IMR-90 (cell line): ENCODE data around the gene SATB2. TPM values are rescaled to one million over a fixed set of nuclear protein-coding genes. Genes with fewer than 3 reads are reported as not detected.
A peak's percentile ranks its signal among the peaks of the same experiment; 100 is the strongest.

Source experiments
- ATAC-seq: fragments of 200-7000 bp; cut with Tn5 transposase; 2 replicates; pipeline ENCODE4 v1.9.1; 2020; ENCODE audit warnings: low read depth, mild to moderate bottlenecking, moderate library complexity
- BruUV-seq: library from RNA; stranded (reverse); fragments of 400-500 nt; replicated peaks from 2 replicates; lab custom pipeline; 2021; lab: Mats Ljungman, UMichigan
- CTCF ChIA-PET: fragments of 300-600 bp; formaldehyde crosslinking; extraction: SDS; loops from one replicate; lab custom pipeline; 2021; ENCODE audit warnings: antibody characterized with exemption; lab: Yijun Ruan, JAX
- POLR2A ChIA-PET: fragments of 300-600 bp; sonication (Branson Sonifier 250); formaldehyde crosslinking; loops from one replicate; lab custom pipeline; 2022; ENCODE audit warnings: antibody characterized with exemption; ENCODE audit not compliant: unreplicated experiment; lab: Charles Lee
- DNase-seq: peaks from one replicate; pipeline ENCODE4 v3.0.0; 2013
- H2AFZ ChIP-seq: replicated peaks from 2 replicates; pipeline ENCODE3; 2013; ENCODE audit warnings: low read length, mild to moderate bottlenecking; ENCODE audit not compliant: poor library complexity
- H2AK5ac ChIP-seq: 2 replicates; pipeline ENCODE4 v1.6.1; 2013; ENCODE audit warnings: low read depth, low read length, inconsistent platforms
- H2AK9ac ChIP-seq: replicated peaks from 2 replicates; pipeline ENCODE3; 2013; ENCODE audit warnings: mild to moderate bottlenecking, low read depth, low read length, moderate library complexity; ENCODE audit not compliant: poor library complexity
- H2BK120ac ChIP-seq: 2 replicates; pipeline ENCODE4 v1.6.1; 2013; ENCODE audit warnings: low read depth, low read length, inconsistent platforms
- H2BK15ac ChIP-seq: 3 replicates; pipeline ENCODE4 v1.6.1; 2013; ENCODE audit warnings: low read depth, low read length, inconsistent platforms
- H2BK20ac ChIP-seq: 2 replicates; pipeline ENCODE4 v1.6.1; 2013; ENCODE audit warnings: low read depth, mild to moderate bottlenecking, inconsistent platforms, low read length, moderate library complexity
- H2BK5ac ChIP-seq: 2 replicates; pipeline ENCODE4 v1.6.1; 2013; ENCODE audit warnings: mild to moderate bottlenecking, low read depth, low read length, inconsistent platforms; ENCODE audit not compliant: poor library complexity, severe bottlenecking
- H3K14ac ChIP-seq: replicated peaks from 2 replicates; pipeline ENCODE4 v1.6.1; 2013; ENCODE audit warnings: low read depth, low read length, inconsistent platforms
- H3K18ac ChIP-seq: 2 replicates; pipeline ENCODE4 v1.6.1; 2013; ENCODE audit warnings: low read depth, low read length, control low read depth
- H3K23ac ChIP-seq: 2 replicates; pipeline ENCODE4 v1.6.1; 2013; ENCODE audit warnings: low read depth, low read length, inconsistent platforms
- H3K27ac ChIP-seq: 2 replicates; pipeline ENCODE4 v1.5.1; 2013; ENCODE audit warnings: mild to moderate bottlenecking, control low read depth, low read length; ENCODE audit not compliant: insufficient read depth
- H3K27me3 ChIP-seq: 2 replicates; pipeline ENCODE4 v1.6.1; 2013; ENCODE audit warnings: low read length; ENCODE audit not compliant: control insufficient read depth, insufficient read depth
- H3K36me3 ChIP-seq: 2 replicates; pipeline ENCODE4 v1.6.1; 2013; ENCODE audit warnings: low read length, mixed read lengths; ENCODE audit not compliant: control insufficient read depth, insufficient read depth
- H3K4ac ChIP-seq: 2 replicates; pipeline ENCODE4 v1.6.1; 2013; ENCODE audit warnings: low read depth, low read length, inconsistent platforms
- H3K4me1 ChIP-seq: 2 replicates; pipeline ENCODE4 v1.6.1; 2013; ENCODE audit warnings: low read length, mixed read lengths; ENCODE audit not compliant: control insufficient read depth, insufficient read depth
- H3K4me2 ChIP-seq: 2 replicates; pipeline ENCODE4 v1.6.1; 2013; ENCODE audit warnings: low read depth, mild to moderate bottlenecking, control low read depth, low read length, moderate library complexity
- H3K4me3 ChIP-seq: 2 replicates; pipeline ENCODE4 v1.5.1; 2013; ENCODE audit warnings: low read depth, mild to moderate bottlenecking, control low read depth, low read length, moderate library complexity; ENCODE audit not compliant: insufficient read depth
- H3K56ac ChIP-seq: 2 replicates; pipeline ENCODE4 v1.6.1; 2013; ENCODE audit warnings: low read length, inconsistent platforms; ENCODE audit not compliant: insufficient read depth; ENCODE audit errors: extremely low read depth
- H3K79me1 ChIP-seq, 2 experiments: 2 replicates each; pipeline ENCODE4 v1.6.1; 2013; ENCODE audit warnings: low read length in 2 of 2, inconsistent platforms in 1 of 2, low read depth in 1 of 2
- H3K9ac ChIP-seq: 2 replicates; pipeline ENCODE4 v1.6.1; 2013; ENCODE audit warnings: low read depth, low read length, control low read depth
- H3K9me1 ChIP-seq: 2 replicates; pipeline ENCODE4 v1.6.1; 2013; ENCODE audit warnings: low read length, inconsistent platforms; ENCODE audit not compliant: insufficient read depth
- H3K9me3 ChIP-seq: 2 replicates; pipeline ENCODE4 v1.6.1; 2013; ENCODE audit warnings: low read length; ENCODE audit not compliant: control insufficient read depth, insufficient read depth
- H4K20me1 ChIP-seq: 2 replicates; pipeline ENCODE4 v1.6.1; 2013; ENCODE audit warnings: low read length, inconsistent platforms; ENCODE audit not compliant: insufficient read depth
- H4K5ac ChIP-seq: 2 replicates; pipeline ENCODE4 v1.6.1; 2013; ENCODE audit warnings: mild to moderate bottlenecking, low read depth, low read length, control low read depth
- H4K8ac ChIP-seq, 2 experiments: 2 replicates each; pipeline ENCODE4 v1.6.1; 2013; ENCODE audit warnings: low read depth in 2 of 2, low read length in 2 of 2, control low read depth in 1 of 2, inconsistent platforms in 1 of 2
- H4K91ac ChIP-seq: 2 replicates; pipeline ENCODE4 v1.6.1; 2013; ENCODE audit warnings: low read depth, low read length, inconsistent platforms; ENCODE audit not compliant: insufficient read depth
- BHLHE40 ChIP-seq: fragments of 150-350 bp; IDR thresholded peaks from 2 replicates; pipeline ENCODE4 v1.6.1; 2016; ENCODE audit warnings: mild to moderate bottlenecking, low read depth, low read length
- CEBPB ChIP-seq: IDR thresholded peaks from 2 replicates; pipeline ENCODE4 v1.6.1; 2012; ENCODE audit warnings: low read depth, low read length, improper control_type of control experiment
- FOS ChIP-seq: fragments of 150-350 bp; IDR thresholded peaks from 2 replicates; pipeline ENCODE4 v1.6.1; 2016; ENCODE audit warnings: low read depth, low read length
- MAFK ChIP-seq: IDR thresholded peaks from 2 replicates; pipeline ENCODE4 v1.6.1; 2012; ENCODE audit warnings: low read depth, low read length, improper control_type of control experiment
- MAZ ChIP-seq: IDR thresholded peaks from 2 replicates; pipeline ENCODE4 v1.6.1; 2012; ENCODE audit warnings: low read depth, mild to moderate bottlenecking, low read length, improper control_type of control experiment, moderate library complexity, borderline replicate concordance
- MXI1 ChIP-seq: IDR thresholded peaks from 2 replicates; pipeline ENCODE4 v1.6.1; 2012; ENCODE audit warnings: low read depth, mild to moderate bottlenecking, low read length, moderate library complexity, borderline replicate concordance
- NFE2L2 ChIP-seq: fragments of 150-350 bp; IDR thresholded peaks from 2 replicates; pipeline ENCODE4 v1.6.1; 2016; ENCODE audit warnings: low read depth, mild to moderate bottlenecking, low read length
- RAD21 ChIP-seq: IDR thresholded peaks from 2 replicates; pipeline ENCODE4 v1.6.1; 2012; ENCODE audit warnings: low read length, improper control_type of control experiment
- RCOR1 ChIP-seq: IDR thresholded peaks from 2 replicates; pipeline ENCODE4 v1.6.1; 2012; ENCODE audit warnings: mild to moderate bottlenecking, low read length, improper control_type of control experiment; ENCODE audit not compliant: insufficient replicate concordance
- RFX5 ChIP-seq: IDR thresholded peaks from 2 replicates; pipeline ENCODE4 v1.8.0; 2012; ENCODE audit warnings: low read depth, mild to moderate bottlenecking, low read length, moderate library complexity
- SMC3 ChIP-seq: fragments of 150-350 bp; IDR thresholded peaks from 2 replicates; pipeline ENCODE4 v1.6.1; 2016; ENCODE audit warnings: low read depth, mild to moderate bottlenecking, antibody characterized with exemption, low read length, moderate library complexity
- WGBS, 2 experiments: methylation state at CpG; one replicate each; pipeline versions ENCODE4 v1.1.5 to v1.1.7; 2013; ENCODE audit warnings: missing lambda C conversion rate in 2 of 2; ENCODE audit not compliant: insufficient read length in 1 of 2; ENCODE audit errors: extremely low coverage in 2 of 2; 5-methylcytosine and 5-hydroxymethylcytosine counted together
- dilution Hi-C: fragments of 300-500 bp; cut with HindIII; formaldehyde crosslinking; loops from one replicate; pipeline ENCODE4 v1.14.3; 2018; ENCODE audit warnings: low sequenced_read_pairs; ENCODE audit not compliant: unreplicated experiment
- in situ Hi-C: fragments of 300-500 bp; cut with MboI; formaldehyde crosslinking; loops from 3 replicates; pipeline ENCODE4 v1.14.3; 2019; ENCODE audit warnings: low sequenced_read_pairs, inconsistent platforms, mixed read lengths
- intact Hi-C: fragments of 100-400 bp; cut with micrococcal nuclease; formaldehyde crosslinking; loops from 2 replicates; pipeline ENCODE4 v1.10.0; 2022
- polyA plus RNA-seq, 3 experiments: library from polyadenylated mRNA; depleted of rRNA; stranded (reverse); fragments of >200 nt; gene quantifications; 2 replicates each; pipeline ENCODE4 v1.2.3, GENCODE V29; 2012; ENCODE audit warnings: low replicate concordance in 1 of 3
- total RNA-seq: library from RNA; depleted of rRNA; stranded (reverse); fragments of >200 nt; gene quantifications from 2 replicates; pipeline ENCODE4 v1.2.3, GENCODE V29; 2012
- TF ChIP-seq, protein P1 (sequence below): fragments of 150-350 bp; IDR thresholded peaks from 2 replicates; pipeline ENCODE4 v1.6.1; 2017; ENCODE audit warnings: mild to moderate bottlenecking, antibody characterized with exemption, low read length, low read depth
- TF ChIP-seq, protein P2 (sequence below): fragments of 150-350 bp; IDR thresholded peaks from 2 replicates; pipeline ENCODE4 v1.6.1; 2016; ENCODE audit warnings: low read depth, mild to moderate bottlenecking, low read length, moderate library complexity, borderline replicate concordance

The SATB2 gene
- total and polyA plus RNA-seq, 2 of the 4 experiments (the other 2 are of a cell fraction), result 6.2 to 8.4 TPM

DNA sequence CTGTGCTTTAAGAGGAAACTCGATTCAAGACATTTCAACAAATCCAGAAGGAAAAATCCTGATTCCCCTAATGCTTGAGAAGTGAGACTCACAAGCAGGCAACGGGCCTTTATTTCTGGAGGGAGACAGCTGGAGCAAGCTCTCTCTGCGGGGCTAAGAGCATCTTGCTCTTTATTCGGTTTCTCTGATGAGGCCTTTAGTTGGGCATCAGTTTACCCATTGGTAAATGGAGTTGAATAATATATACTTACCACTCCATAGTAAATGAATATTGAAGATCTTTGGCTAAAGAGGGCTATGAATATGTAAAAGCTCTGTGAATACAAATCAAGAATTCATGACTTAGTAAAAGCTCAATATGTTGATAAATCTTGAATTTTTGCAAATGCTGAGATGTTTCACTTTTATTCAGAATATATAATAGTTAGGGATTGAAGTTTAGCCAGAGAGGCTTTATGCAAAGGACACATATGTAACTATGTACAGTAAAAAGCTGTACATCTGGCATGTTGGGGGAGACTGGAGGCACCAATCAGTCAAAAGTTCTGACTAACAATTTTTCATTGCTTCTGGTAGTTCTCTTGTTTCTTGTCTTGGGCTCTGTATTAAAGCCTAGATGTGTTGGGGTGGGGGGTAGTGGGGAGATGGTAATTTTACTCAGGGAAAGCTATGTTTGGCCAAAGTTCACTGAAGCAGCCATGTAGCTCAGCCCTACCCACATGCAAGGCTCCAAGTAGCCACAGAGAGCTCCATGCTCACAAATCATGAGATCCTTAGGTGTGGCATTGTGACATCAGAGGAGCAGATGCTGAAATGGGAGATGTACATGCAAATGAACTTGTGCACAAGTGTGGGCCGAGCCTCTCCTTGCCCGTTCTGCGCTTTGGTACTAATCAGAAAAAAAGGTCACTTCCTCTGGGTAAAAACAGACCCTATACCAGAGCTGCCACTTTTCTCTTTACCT, 200.2 kb downstream of the SATB2 start (continued):
- no peak for TF ChIP-seq RAD21

DNA sequence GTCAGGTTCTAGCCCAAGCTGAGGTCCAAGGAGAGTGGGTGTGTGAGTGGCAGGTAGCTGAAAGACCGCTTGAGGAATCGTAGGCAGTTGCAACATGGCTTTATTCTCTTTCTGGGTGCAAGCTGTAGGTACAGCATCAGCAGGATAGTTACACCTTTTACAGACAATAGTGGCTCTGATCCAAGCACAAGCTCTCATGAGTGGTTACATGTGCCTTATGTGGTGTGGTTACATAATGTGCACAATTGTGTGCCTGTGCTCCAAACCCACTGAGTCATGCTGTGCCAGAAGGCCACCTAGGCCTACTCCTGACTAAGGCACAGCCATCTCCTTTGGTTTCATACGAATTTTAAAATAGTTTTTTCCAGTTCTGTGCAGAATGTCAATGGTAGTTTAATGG, 227.6 kb downstream of the SATB2 start:
- Histone ChIP-seq H3K18ac (peak overlapping the region; percentile 29; the same call in 1 of the 2 replicates), H3K4me1 (no peaks in the 10 kb centered on the region; the same call in 1 of the 2 replicates), H3K56ac (no peak overlapping the region), H3K9ac (no peak overlapping the region), H2AK9ac (no peak overlapping the region), H3K9me3 (no peaks in the 10 kb centered on the region), H3K9me1 (no peaks in the 10 kb centered on the region; the same call in 1 of the 2 replicates), H4K20me1 (no peaks in the 10 kb centered on the region), H2BK120ac (peak overlapping the region; percentile 65; the same call in 1 of the 2 replicates), H3K14ac (peak overlapping the region; percentile 70; the same call in 1 of the 2 replicates), H2AK5ac (peak overlapping the region; percentile 84; the same call in 1 of the 2 replicates), H3K4ac (peak overlapping the region; percentile 76; the same call in 1 of the 2 replicates), H3K27ac (no peak overlapping the region), H3K79me1 (no peaks in the 10 kb centered on the region), H2BK15ac (no peak overlapping the region), H2AFZ (peak overlapping the region; percentile 61), H3K36me3 (no peaks in the 10 kb centered on the region), H4K91ac (peak overlapping the region; percentile 15), H2BK20ac (0 out of 2 replicates have a peak overlapping the region, but pooled peaks have one; percentile 55), H4K5ac (peak overlapping the region; percentile 48; the same call in 1 of the 2 replicates), H3K4me2 (no peak overlapping the region), H3K4me3 (no peak overlapping the region), H4K8ac (peak overlapping the region in 1 of 2 experiments; percentile 23; a peak in 1 of 4 replicates), H3K27me3 (no peaks in the 10 kb centered on the region), H2BK5ac (no peak overlapping the region), H3K23ac (no peak overlapping the region)
- in situ Hi-C loops (no loop called here), dilution Hi-C loops (no loop called here), intact Hi-C loops (no loop called here)
- BruUV-seq, result no TSS peak
- DNase-seq (peak; percentile 7), ATAC-seq (no peak)
- CTCF ChIA-PET, result no interaction called here
- no CpG with 5 or more reads among the region's 3 CpGs for WGBS, 2 experiments
- POLR2A ChIA-PET, result no interaction called here
- TF ChIP-seq BHLHE40 (no peak), SMC3 (no peak), FOS (no peak), MXI1 (no peak), RFX5 (no peak), MAZ (no peak), NFE2L2 (no peak), RAD21 (no peak), CEBPB (no peak), MAFK (no peak), RCOR1 (no peak)
- TF ChIP-seq, protein P1, sequence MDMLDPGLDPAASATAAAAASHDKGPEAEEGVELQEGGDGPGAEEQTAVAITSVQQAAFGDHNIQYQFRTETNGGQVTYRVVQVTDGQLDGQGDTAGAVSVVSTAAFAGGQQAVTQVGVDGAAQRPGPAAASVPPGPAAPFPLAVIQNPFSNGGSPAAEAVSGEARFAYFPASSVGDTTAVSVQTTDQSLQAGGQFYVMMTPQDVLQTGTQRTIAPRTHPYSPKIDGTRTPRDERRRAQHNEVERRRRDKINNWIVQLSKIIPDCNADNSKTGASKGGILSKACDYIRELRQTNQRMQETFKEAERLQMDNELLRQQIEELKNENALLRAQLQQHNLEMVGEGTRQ, result no peak
- TF ChIP-seq, protein P2, sequence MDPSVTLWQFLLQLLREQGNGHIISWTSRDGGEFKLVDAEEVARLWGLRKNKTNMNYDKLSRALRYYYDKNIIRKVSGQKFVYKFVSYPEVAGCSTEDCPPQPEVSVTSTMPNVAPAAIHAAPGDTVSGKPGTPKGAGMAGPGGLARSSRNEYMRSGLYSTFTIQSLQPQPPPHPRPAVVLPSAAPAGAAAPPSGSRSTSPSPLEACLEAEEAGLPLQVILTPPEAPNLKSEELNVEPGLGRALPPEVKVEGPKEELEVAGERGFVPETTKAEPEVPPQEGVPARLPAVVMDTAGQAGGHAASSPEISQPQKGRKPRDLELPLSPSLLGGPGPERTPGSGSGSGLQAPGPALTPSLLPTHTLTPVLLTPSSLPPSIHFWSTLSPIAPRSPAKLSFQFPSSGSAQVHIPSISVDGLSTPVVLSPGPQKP, result no peak
